Ecto neural progenitor cell (in vitro differentiated cells): ENCODE measurements around the gene COBL.

Experiments used
- DNase-seq: peaks from one replicate; pipeline ENCODE4 v3.0.0-alpha.2; 2018; ENCODE audit warnings: low spot score

COBL gene, protein sequence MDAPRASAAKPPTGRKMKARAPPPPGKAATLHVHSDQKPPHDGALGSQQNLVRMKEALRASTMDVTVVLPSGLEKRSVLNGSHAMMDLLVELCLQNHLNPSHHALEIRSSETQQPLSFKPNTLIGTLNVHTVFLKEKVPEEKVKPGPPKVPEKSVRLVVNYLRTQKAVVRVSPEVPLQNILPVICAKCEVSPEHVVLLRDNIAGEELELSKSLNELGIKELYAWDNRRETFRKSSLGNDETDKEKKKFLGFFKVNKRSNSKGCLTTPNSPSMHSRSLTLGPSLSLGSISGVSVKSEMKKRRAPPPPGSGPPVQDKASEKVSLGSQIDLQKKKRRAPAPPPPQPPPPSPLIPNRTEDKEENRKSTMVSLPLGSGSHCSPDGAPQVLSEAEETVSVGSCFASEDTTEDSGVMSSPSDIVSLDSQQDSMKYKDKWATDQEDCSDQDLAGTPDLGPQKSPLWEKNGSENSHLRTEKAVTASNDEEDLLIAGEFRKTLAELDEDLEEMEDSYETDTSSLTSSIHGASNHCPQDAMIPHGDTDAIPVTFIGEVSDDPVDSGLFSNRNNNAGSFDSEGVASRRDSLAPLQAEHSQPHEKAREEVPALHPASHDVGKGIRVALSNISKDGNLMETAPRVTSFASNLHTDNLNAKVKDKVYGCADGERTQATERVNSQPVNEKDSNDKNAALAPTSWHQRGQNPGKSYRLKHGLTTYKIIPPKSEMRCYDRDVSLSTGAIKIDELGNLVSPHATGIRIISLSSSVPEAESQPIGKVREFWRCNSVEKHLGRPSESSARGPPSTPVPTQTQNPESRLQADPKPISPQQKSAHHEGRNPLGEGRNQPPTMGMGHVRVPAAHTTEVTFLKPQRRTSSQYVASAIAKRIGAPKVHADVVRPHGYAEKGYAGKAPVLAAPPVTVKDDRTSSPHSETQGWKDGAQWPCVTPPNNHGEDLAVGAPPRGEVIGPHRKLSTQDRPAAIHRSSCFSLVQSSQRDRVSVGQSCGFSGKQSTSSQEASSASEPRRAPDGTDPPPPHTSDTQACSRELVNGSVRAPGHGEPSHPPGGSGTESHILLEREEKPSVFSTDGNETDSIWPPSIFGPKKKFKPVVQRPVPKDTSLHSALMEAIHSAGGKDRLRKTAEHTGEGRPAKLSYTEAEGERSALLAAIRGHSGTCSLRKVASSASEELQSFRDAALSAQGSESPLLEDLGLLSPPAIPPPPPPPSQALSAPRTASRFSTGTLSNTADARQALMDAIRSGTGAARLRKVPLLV

DNA sequence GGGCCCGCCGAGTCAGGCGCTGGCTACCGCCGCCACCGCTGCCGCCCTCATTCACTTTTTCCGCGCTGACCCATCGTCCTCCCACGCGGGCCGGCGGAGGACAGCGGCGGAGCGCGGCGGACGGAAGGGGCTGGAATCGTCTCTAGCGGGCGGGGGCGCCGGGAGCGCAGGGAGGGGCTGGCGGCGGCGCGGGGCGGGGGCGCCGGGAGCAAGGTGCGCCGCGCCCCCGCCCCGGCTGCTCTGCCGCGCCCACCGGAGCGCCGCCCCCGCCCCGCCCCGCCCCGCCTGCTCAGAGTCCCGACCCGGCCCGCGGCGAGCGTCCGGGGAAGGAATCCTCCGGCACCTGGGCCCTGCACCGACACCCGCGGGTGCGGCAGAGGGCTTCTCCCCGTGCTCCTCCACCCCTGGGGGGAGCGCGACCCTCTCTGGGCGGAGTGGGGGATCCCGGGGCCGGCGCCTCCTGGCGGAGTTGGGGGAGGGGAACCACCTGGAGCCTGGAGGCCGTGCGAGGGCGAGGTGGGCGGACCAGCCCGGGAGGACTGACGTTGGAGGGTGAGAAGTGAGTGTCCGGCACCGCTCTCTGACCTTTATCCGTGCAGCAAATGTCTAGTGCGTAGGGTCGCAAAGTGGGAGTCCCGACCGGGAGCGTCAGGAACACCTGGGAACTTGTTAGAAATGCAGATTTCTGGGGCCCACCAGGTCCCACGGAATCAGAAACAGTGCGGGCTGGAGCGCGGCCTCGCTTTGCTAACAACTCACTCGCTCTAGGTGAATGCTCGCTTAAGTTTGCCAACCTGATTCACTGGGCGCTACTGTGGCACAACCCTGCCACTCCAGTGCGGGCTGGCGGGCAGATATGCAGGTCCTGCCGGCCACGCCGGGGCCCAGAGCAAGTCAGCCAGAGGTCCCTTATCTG, at the start of gene COBL:
Gene COBL (minus strand): TSS at position 144 of the 916 bp plus-strand sequence. CDS start 176 bp downstream, outside the sequence.
- DNase-seq, result peak; percentile 72

DNA sequence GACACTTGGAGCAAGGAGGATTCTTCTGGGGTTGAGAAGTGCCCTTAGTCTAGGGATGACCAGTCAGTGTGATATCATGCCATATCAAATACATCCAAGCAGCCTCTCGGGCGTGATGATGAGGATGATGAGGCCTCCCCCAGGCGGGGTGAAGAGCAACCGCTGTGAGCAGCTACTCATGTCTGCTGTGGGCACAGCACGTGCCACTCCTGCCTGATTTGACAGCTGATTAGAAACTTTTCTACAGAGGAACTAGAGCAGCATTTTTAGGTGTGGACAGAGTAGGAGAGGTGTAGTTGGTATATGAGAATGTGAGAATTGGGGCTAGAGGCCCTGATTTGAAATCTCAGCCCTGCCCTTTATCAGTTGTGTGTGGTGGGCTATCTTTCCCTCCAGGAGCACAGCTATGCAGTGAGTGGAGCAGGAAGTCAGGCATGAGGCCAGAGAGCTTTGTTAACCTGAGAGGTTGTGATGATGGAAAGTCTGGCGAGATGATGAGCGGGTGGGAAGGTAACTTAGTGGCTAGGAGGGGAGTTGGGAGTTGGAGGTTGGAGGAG, 49.6 kb upstream of the COBL start:
- no peak for DNase-seq

DNA sequence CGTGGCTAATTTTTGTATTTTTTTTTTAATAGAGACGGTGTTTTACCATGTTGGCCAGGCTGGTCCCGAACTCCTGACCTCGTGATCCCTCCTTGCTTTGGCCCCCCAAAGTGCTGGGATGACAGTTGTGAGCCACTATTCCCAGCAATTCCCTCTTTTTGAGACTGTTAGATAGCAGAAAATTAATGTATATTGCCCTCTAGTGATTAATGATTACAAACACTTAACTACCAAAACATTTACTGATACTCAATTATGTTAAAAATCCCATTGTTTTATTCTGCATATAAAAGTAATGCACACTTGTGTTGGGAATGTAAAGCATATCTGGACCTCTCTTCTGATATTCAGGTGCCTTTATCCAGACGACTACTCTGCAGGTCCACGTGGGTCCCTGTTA, 41.2 kb upstream of the COBL start:
- no peak for DNase-seq

DNA sequence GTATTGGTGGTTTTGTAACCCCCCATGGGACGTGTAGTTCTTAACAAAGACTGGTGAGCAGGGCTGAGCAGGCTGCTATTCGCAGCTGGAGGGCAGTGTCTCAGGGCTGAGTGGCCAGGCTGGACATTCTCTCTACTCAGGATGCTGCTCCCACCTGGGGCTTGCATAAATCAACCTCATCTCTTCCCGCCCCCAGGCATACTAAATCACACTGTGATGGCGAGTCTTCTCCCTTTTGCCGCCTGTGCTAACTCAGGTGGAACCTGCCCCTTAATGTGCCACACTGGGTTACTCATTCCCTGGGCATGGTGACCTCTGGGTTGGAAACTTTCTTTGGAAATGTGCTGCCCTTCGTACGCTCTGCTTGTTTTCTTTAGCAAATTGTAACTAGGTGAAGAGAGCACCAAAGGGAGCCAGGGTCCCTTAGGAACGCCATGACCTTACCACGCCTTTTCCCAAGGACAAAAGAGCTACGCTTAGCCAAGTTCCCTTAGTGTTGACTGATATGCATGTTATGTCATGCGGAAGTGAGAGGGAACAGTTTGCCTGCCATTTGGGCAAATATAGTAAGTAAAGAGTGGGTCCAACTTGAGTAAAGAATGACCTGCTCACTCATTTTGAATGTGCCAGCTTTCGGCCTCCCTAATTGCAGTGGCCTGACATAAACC, 40.4 kb upstream of the COBL start:
- no peak for DNase-seq

DNA sequence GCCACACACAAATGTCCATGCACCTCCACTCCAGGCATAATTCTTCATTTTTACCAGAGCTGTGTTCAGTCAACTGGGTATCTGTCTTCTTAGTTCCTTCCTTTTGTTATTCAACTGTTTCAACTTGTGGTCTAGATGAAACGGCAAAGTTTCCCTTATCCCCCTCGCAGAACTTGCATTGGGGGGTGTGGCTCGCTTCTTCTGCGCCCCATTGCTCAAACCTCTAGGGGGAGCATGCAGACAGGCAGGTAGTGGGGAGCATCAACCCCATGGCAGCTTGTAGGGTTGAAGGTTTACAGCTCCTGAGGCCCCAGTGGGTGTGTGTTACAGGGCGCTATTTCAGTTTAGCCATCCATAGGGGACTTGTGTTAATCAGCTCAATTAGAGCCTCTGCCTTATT, 38.3 kb upstream of the COBL start:
- DNase-seq, result no peak

DNA sequence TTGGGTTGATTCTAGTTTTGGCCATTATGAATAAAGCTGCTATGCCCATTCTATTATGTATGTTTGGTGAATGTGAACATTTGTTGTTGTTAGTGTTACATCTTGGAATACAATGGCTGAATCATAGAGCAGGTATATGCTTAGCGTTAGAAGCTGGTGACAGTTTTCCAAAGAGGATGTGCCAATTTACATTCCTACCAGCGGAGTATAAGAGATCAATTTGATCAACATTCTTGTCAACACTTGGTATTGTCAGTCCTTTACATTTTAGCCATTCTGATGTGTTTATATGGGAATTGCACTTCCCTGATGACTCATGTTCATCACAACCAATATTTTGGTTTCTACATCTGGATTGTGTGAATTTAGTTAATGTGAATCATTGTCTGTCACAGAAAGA, 37.8 kb upstream of the COBL start:
- no peak for DNase-seq

DNA sequence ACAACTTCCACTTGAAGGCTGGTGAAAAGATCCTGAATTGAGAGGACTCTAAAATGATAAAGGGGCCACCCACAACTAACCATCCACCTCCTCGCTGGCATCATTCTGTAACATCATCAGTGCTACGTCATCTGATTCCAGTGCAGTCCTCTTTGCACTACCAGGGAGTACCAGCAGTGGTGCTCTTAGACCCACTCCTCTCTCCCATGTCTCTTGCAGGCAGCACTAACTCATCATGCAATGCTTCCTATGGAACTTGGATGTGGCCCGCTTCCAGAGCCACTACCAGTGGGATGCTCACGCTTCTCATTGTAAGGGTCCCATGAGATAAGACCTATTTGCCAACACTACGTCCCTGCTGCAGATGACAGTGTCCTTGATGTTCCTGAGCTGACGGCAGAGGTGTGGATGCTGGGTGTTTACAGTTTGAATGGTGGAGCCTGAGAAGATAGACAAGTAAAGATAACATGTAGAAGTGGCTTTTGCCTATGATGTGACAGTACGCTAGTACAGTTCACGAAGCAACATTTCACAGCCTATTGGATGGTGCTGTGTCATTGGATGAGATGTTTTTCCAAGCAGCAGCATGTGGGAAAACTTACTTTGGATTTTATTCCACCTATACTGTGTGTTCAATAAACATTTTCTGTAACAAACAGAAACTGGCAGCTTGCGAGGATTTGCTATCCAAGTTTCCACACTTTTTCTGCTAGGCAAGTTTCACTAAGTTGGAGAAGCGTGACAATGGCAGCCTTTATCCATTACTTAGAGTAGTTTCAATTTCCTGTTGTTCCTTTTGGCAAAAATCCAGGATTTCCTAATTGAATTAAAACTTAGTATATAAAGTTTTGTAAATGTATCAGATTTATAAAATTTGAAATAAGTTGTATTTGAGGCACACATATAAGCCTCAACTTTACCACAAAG, 35.8 kb upstream of the COBL start:
- no peak for DNase-seq

DNA sequence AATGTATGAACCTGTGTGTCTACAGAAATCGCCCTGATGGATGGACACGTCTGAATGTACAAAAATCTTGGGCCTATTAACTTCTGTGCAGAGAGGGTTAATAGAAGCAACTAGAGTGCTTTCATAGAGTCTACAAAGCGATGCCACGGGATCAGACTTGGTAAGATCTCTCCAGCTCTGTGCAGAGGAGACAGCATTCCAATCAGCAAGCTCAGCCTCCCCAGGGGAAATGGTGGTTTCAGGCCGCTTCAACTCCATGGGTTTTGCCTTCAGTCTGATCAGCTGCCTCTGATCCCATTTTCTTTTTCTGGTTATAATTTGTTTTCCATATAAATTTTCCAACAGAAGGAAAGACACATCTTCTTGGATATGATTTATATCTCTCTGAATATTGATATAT, 35.1 kb upstream of the COBL start:
- no peak for DNase-seq

DNA sequence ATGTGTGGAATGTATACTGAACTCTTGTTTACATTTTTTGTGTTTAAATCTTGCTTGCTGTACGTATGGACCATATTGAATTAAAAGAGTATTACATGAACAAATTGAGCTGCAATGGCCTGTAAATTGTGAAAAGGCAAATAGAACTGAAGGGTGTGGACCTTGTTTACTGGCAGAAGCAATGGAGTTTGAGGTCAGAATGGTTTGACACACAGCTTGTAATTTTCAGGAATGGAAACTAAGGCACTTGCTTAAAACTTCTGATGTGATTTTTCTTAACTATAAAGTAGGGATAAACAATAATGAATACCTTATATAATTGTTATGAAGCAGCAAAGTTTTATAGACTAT, 33.9 kb upstream of the COBL start:
- no peak for DNase-seq

DNA sequence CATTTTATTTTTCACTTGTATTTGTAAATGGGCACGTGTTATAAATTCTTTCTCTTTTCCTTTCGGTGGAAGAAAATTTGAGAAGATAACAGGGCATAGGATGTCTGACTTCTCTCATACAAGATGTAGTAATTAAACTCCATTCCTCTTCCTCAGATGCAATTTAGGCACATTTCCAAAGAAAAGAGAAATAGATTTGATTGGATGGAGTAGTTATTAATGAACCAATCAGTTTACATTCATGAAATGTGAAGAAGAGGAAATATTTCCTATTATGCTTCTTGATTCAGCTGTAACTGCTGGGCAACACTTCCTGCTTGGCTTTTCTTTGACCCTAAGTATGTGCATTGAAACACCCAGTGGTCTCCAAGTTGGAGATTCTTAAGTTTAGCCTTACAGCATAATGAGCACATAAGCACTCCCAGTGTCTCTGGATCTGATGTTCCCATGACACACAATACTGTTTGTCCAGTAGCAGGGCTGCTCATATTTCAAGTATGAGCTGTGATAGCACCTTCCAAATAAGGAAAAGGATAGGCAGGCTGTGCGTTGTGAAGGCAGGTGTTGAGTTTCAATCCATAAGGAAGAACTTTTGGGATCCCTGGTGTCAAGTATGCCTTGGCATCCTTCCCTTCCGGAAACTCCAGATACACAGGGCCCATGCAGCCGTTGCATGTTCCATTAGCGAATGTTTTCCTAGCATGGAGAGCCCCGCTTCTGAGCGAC, 33.4 kb upstream of the COBL start:
- no peak for DNase-seq

DNA sequence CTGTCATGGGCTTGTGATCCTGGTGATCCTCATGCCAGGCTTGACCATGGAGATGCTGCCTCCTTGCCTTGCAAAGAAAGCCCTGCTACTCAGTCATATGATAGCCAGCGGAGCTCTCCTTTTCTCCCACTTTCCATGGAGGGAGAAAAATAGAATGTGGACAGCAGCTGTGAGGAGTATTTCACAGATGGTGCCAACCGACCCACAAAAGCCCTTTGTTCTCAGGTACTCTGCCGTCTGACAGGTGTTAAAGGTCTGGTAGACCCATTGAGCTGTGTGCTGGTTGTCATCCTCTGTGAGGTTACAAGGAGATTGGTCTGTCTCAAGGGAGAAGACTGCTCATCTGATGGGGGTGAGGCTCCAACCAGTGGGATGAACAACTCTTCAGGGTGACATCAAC, 29.5 kb upstream of the COBL start:
- no peak for DNase-seq

DNA sequence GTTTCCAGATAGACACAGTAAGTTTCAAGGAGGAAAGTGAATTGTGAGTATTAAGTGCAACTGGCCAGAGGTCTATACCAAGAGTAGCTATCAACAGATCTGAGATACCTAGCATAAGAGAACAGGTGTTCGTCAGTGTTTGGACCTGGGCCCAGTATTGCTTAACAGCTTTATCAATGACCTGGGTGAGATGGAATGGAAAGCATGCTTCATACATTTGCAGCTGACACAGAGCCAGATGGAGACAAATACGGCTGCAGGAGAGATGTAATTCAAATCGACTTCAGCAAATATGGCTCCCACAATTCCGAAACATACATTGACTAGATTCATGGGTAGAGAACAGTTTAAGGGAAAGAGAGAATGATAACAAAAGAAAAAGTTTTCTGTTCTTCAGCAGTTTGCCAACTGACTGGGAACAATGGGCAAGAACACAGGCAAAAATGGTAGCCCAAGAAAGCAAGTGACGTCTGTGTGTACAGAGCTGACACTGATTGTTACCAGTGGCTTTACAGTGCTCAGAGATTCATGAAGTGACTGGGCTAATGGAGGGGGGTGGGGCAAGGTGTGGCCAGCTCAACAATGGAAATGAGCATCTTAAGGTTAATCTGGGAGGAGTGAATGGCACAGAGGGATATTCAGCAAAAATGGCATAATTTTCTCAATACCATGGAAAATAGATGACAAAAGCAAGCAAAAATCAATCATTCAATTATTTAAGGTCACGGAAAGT, 28.0 kb upstream of the COBL start:
- no peak for DNase-seq

DNA sequence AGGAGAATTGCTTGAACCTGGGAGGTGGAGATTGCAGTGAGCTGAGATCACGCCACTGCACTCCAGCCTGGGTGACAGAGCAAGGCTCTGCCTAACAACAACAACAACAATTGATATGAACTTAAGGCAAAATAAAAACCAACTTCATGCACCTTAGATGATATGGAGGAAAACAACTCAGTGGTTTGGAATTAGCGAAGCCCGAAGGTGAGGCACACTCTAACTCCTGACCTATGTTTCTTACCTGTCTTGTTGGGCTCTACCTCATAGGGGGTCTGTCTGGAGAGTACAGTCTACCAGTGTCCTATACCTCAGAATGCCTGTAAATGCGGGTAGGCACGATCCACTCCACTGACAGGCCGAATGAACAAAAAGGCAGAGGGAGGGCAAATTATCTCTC, 24.3 kb upstream of the COBL start:
- DNase-seq, result no peak

DNA sequence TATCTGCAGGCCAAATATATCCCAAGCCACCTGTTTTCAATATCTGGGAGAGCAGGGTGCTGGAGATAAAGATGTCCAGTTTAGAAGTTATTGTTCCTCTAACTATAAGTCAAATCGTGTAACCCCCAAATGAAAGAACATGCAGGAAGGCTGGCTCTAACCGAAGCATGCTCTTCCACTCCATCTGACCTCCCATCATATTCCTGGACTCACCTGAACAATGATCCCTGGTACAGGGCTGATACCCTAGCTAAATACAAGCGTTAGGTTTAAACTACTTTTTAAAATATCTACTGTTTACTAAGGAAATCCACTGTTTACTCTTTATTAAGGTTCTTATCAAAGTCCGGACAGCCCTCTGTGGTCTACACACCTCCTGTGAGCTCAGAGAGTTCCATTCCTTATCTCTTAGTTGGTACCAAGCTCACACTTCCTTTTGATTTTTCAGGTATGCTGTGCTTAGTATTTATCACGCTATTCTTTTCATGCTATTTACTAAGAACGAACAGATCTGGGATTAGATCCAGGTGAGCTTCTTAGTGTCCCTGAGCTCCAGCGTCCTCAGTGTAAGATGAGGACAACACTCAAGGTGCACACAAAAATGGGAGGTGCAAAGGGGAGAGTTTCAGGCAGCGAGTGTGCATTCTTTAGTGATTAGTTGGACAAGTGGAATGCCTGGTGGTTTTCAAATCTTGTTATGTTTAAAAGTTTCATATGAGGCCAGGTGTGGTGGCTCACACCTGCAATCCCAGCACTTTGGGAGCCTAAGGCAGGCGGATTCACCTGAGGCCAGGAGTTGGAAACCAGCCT, 23.6 kb upstream of the COBL start:
- no peak for DNase-seq

DNA sequence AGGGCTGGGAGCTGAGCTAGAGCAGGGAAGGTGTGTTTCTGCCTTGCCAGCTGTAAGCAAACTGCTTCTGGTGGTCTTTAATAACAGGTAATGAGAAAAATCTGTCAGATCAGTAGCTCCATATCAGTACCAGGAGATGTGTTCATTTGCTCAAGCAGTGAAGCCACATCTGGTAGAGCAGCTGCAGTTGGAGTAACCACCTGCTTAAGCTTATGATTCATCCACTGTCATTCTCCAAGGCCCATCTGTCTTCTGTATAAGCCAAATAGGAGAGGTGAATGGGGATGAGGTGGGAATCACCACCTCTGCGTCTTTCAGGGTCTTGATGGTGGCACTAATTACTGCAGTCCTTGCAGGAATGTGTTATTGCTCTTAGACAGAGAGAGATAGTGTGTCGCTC, 18.4 kb upstream of the COBL start:
- no peak for DNase-seq

DNA sequence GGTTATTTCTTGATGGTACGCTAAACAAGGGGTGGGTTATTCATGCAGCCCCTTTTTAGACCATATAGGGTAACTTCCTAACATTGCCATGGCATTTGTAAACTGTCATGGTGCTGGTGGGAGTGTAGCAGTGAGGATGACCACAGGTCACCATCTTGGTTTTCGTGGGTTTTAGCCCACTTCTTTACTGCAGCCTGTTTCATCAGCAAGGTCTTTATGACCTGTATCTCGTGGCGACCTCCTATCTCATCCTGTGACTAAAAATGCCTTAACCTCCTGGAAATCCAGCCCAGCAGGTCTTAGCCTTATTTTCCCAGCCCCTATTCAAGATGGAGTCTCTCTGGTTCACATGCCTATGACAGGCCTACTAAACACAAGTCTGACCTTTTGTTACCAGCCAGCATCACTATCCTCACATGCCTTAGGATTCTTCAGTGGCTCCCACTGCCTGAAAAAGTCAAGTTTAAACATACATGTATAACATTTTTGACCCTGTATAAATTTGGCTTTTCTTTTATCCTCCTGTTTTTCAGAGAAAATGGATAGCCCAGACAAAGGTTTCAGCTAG, 13.2 kb upstream of the COBL start:
- no peak for DNase-seq

DNA sequence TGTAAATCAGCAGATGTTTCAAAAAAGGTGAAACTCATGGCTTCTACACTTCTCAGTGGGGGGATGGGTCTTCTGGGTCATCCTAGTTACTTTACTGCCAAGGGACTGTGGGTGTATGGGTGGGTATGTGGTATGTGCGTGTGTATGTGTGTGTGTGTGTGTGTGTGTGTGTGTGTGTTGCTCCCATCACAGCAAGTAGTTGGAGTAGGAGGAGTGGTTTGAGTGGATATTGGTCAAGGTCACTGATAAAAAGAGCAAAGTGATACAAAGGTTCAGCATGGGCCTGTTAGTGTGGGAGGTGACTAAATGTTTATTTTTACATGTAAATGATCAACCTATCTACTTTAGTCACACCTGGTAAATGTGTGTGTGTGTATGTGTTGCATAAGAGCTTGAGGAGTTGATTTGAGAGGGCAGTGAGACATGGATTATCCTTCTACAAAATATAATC, 11.8 kb upstream of the COBL start:
- no peak for DNase-seq
